T1000 (cell line): ENCODE data around the gene MARS1.

ENCODE experiments used
- DNase-seq: peaks from one replicate; lab custom pipeline; 2025; ENCODE audit warnings: mixed read lengths; lab: John Stamatoyannopoulos, UW

Gene MARS1

DNA sequence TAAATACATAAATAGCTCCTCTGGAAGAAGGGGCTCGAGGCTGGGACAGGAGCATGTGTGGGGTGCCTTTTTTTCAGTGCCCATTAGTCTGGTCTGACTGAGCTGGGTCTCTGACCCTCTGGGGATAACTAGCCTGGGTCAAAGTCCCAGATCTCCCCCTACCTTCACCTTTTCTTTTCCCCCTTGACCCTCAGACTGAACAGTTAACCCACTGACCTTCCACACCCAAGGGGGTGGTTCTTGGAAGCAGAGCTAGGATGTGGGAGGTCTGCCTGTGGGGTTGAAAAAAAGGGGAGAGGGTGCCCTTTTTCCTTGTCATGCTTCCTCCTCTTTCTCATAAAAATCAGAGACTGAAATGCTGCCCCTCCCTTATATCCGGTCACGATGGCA, 29.2 kb upstream of the MARS1 start:
- no peak for DNase-seq

DNA sequence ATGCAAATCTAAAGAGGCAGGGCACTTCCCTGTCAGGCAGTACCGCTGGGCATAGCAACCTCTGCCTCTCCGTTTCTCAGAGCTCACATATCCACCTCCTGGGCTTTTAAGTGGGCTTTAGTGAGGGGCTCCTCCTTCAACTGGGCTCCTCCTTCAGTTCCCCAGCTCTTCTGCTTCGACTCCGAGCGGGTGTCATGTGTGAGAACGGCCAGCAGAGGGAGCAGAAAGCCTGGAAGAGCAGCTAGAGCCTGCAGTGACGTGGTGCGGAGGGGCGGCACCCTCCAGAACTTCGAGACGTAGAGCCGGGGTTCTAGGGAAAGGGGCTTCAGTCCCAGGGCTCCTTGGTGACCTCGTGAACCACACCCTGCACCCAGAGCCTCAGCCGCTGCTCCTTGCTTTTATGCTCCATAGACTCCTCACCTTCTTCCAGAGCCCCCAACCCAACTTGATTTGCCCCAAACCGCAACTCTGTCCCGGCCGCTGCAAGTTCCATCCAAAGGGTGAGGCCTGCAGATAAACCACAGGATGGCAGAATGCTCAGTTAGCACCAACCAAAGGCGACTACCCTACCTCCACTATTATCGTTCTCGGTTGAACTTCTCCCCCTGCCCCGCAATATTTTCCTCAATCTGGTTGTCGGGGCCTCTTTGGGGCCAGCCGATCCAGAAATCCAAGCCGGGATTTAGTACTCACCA, 28.7 kb upstream of the MARS1 start:
- peak; percentile 91 for DNase-seq

DNA sequence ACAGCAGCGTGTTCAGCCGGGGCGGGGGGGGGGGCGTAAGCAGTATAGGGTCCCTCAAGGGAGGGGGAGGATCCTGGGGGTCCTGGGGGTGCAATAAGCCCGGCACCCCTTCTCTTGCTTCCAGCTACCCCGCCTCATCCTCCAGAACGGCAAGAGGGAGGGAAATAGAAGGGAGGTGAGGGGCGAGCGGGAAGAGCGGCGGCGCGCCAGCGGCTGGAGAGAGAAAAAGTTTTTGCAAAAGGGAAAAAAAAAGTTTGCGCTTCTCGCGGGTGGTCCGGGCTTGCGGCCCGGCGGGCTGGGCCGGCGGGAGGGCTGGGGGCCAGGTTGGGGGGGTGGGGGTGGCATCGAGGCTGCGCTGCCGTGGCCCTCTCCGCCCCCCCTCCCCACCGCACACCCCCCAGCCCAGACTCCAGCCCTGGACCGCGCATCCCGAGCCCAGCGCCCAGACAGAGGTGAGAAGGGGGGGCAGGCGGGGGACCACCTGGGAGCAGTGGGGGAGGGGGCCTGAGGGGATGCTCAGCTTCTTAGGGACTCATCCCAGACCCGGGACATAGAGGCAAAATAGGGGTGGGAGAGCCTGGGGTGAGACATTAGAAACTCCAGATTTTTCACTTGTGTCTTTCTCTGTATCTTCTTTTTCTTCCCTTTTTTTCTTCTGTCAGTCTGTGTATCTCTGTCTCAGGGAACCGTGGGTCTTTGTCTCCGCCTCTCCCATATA, 28.0 kb upstream of the MARS1 start, which contains the start of gene GLI1:
Gene GLI1 (plus strand): TSS at position 36 of the 718 bp plus-strand sequence. CDS start 3,907 bp downstream, outside the sequence.
- no peak for DNase-seq

DNA sequence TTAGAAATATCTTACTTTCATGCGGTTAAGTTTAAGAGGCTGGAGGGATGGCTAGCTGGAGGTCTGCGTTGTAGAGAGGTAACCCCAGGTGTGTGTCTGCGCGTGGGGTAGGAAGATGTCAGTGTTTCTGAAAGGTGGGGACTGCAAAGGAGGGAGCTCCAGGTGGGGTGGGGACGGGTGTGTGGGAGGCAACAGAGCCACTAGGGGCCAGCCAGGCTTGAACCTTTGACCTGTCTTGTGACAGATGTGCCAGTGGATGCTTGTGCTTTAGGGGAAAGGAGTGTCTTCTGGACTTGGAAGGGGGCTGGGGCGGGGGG, 27.4 kb upstream of the MARS1 start:
- DNase-seq: no peak

DNA sequence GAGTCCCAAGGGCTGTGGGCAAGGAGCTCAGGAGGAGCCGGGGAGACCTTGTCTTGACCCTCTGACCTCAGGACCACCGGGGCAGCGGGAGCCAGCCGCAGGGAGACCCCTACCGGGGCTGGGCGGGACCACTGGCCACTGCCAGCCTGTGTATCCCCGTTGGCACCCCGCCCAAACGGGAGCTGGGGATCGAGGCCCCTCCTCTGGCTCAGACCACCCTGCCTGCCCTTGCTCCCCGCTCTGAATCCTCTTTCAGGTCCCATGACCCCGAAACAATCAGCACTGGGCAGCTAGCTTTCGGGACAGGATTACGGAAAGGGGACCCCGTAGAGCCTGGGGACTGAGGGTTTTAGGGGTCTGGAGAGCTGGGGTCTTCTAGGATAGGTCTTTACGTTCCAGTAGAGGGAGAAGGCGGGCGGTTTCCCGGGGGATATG, 27.0 kb upstream of the MARS1 start:
- no peak for DNase-seq

DNA sequence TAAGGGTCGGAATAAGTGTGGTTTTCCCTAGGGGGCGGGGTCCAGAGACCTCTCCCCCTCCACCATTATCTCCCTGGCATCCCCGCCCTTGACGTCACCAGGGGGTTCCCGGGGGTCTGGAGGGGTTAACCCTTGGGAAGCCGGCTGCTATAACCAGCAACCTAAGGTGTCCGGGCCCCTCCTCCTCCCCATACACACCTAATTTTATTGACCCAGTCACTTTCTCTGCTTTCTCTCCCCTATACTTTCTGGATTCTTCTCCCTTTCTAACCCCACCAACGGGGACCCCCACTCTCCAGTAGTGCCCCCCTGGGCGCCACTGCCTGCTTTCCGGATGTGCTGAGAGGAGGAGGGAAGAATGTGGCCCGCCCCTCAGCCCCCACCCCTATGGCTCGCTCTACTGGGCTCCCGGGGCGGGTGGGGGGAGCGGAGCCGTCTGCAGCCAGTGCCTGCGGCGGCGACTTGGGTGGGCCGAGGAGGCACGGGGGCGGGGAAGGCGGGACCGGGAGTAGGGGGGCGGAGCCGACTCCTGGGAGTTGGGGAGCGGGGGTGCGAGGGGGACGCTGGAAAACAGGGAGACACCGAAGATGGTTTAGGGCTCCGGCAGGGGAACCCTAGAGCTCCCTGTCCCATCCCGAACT, 26.5 kb upstream of the MARS1 start:
- peak; percentile 30 for DNase-seq

DNA sequence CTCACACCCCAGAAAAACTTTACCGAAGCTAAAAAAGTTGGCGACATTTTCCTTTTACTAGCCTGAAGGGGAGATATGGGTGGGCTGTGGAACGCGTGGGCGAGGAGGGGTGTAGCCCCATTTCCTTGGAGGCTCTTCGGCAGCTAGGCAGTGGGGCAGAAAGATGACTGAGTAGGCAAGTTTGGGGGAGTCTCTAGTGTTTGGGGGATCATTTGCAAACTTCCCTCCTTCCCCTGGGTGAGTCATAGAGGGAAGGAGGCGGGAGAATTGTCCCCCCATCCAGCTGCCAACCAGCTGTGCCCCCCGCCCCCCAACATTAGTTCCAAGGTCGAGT, 26.0 kb upstream of the MARS1 start:
- no peak for DNase-seq

DNA sequence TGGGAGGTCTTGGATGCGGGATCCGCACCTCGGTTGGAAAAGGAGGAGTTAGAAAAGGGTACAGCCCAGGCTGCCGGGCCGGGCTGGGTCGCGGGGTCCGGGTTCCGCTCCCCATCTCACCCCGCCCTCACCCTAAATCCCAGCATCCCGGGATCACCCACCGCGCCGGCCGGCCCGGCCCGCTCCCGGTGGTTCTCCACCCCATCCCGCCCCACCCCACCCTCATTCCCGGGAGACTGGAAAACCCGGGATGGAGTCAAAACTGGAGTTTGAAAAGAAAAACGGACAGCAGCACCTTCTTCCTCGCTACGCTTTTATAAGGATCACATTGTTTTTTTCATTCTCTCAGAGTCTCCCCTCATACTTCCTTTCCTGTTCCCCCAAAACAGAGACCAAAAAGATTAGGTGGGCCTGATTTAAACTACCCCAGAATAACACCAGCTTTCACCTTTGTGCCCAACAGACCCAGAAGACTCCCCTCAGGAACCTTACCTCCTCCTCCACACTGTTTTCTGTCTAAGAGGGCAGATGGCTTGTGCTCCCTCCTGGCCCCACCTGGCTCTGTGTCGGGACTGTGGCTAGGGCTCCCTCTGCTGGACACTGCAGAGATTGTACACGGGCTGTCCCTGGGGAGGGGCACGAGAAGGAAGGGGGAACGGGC, 25.5 kb upstream of the MARS1 start:
- peak; percentile 86 for DNase-seq

DNA sequence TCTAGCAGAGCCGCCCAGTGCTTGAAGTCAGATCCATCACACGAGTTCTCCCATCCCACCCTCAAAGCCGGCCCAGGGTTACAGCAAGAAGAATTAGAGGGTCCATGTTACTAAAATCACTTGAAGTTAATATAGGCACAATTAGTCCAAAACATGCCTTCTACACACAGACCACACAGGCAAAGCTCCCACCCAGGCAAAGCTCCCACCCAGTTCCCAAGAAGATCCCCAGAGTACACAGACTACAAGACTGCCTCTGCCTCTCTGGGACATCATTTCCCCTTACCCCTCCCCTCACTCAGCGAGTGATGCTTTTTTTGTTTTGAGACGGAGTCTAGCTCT, 25.0 kb upstream of the MARS1 start:
- DNase-seq: no peak

DNA sequence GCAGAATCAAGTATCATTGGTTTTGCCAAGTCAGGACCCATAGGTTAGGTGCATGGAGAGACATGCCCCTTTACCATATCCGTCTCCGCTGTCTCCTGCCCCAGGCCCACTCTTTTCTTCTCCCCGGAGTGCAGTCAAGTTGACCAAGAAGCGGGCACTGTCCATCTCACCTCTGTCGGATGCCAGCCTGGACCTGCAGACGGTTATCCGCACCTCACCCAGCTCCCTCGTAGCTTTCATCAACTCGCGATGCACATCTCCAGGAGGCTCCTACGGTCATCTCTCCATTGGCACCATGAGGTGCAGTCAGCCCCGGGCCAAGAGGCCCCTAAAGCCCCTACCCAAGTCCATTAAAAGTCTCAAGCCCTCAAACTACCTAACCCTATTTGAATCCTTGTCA, 23.3 kb upstream of the MARS1 start:
- DNase-seq: no peak

DNA sequence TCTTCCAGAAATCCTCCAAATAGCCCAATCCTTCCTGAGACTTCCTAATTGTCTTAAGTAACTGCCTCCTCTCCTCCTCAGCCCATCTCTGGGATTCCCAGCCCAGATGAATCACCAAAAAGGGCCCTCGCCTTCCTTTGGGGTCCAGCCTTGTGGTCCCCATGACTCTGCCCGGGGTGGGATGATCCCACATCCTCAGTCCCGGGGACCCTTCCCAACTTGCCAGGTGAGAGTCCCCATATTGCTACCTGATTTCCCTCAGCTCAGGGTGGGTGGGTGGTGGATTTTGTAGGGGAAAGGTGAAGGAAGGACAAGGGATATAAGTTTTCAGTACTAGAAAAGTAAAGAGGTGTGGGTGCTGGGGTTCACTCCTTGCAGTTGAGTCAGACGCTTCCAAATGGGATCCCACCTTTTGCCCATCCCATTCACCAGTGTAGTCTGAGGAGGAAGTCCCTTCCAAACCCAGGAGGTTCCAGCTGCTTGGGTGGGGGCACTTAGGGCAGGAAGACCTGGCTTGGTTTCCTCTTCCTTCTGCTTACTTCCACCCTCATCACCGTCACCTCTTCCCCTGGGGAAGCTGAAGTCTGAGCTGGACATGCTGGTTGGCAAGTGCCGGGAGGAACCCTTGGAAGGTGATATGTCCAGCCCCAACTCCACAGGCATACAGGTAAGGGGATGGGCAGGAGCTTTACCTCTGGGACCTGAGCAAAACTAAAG, 22.7 kb upstream of the MARS1 start:
- DNase-seq: no peak

DNA sequence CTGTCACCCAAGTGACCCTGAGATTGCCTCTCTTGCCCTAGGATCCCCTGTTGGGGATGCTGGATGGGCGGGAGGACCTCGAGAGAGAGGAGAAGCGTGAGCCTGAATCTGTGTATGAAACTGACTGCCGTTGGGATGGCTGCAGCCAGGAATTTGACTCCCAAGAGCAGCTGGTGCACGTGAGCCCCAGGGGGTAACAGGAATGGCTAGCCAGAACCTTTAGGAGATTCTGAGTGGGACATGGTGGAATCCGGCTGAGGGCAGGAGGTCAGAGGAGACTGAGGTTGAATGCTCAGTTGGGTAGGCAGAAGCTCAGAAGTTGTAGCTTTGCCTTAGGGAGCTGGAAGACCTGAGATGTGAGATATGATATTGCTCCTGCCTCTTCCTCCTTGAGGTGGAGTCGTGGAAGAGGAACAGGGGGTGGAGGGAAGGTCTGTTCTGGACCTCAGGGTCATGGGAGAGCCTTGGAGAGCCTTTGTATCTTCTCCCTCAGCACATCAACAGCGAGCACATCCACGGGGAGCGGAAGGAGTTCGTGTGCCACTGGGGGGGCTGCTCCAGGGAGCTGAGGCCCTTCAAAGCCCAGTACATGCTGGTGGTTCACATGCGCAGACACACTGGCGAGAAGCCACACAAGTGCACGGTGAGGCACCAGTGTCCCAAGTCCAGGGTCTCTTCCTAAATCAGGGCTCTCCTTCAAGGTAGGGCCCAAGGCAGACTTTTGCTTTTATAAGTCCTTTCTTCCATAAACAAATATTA, 21.9 kb upstream of the MARS1 start:
- DNase-seq: no peak

DNA sequence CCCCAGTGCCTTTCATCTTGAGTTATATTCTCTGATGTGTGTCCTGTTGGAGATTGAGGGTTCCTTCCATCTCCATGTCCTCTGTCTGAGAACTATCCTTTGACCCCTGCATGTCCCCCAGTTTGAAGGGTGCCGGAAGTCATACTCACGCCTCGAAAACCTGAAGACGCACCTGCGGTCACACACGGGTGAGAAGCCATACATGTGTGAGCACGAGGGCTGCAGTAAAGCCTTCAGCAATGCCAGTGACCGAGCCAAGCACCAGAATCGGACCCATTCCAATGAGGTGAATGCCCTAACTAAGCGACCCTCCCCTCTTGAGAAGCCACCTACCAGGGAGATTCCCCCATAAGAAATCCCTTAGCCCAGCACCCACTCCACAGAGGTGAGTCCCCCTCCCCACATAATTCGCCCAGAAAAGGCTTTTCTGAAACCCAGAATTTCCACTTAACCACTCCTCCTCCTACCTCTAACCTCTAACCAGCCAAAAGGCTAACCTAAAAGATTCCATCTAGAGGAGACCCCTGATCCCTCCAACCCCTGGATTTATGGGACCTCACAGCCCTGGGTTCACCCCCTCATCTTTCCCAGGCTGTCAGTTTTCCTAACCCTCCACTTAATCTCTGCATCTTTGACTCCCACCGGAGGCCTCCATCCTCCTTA, 20.5 kb upstream of the MARS1 start:
- DNase-seq: no peak

DNA sequence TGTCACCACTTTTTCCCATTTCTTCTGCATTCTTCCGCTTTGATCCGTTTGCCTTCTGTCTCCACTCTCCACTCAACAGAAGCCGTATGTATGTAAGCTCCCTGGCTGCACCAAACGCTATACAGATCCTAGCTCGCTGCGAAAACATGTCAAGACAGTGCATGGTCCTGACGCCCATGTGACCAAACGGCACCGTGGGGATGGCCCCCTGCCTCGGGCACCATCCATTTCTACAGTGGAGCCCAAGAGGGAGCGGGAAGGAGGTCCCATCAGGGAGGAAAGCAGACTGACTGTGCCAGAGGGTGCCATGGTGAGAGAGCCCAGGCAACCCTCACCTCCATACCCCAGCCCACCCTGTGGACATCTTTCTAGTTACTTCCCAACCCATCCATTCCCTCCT, 20.0 kb upstream of the MARS1 start:
- DNase-seq: no peak

DNA sequence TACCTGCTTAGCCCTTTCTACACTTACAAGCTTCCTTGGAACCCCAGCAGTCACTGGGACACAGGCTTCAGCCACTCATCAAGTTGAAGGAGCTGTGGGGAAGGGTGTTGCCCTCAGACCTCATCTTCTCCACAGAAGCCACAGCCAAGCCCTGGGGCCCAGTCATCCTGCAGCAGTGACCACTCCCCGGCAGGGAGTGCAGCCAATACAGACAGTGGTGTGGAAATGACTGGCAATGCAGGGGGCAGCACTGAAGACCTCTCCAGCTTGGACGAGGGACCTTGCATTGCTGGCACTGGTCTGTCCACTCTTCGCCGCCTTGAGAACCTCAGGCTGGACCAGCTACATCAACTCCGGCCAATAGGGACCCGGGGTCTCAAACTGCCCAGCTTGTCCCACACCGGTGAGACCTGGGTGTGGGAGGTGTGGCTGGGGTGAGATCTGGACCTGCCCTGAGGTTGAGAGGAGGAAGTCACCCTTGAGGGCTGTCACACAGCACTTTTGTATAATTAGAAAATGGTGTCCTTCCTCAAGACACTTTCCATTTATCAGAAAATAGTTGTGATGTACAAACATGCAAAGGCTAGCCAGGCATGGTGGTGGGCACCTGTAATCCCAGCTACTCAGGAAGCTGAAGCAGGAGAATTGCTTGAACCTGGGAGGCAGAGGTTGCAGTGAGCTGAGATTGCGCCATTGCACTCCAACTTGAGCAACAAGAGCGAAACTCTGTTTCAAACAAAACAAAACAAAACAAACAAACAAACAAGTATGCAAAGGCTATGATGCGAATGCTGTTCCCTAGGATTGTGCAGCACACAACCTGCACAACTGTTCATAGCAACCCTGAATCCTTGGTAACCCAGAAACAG, 18.3 kb upstream of the MARS1 start:
- DNase-seq: no peak

DNA sequence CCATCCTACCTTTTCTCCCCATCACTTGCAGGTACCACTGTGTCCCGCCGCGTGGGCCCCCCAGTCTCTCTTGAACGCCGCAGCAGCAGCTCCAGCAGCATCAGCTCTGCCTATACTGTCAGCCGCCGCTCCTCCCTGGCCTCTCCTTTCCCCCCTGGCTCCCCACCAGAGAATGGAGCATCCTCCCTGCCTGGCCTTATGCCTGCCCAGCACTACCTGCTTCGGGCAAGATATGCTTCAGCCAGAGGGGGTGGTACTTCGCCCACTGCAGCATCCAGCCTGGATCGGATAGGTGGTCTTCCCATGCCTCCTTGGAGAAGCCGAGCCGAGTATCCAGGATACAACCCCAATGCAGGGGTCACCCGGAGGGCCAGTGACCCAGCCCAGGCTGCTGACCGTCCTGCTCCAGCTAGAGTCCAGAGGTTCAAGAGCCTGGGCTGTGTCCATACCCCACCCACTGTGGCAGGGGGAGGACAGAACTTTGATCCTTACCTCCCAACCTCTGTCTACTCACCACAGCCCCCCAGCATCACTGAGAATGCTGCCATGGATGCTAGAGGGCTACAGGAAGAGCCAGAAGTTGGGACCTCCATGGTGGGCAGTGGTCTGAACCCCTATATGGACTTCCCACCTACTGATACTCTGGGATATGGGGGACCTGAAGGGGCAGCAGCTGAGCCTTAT, 17.4 kb upstream of the MARS1 start:
- DNase-seq: no peak

DNA sequence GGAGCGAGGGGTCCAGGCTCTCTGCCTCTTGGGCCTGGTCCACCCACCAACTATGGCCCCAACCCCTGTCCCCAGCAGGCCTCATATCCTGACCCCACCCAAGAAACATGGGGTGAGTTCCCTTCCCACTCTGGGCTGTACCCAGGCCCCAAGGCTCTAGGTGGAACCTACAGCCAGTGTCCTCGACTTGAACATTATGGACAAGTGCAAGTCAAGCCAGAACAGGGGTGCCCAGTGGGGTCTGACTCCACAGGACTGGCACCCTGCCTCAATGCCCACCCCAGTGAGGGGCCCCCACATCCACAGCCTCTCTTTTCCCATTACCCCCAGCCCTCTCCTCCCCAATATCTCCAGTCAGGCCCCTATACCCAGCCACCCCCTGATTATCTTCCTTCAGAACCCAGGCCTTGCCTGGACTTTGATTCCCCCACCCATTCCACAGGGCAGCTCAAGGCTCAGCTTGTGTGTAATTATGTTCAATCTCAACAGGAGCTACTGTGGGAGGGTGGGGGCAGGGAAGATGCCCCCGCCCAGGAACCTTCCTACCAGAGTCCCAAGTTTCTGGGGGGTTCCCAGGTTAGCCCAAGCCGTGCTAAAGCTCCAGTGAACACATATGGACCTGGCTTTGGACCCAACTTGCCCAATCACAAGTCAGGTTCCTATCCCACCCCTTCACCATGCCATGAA, 16.8 kb upstream of the MARS1 start:
- DNase-seq: no peak

DNA sequence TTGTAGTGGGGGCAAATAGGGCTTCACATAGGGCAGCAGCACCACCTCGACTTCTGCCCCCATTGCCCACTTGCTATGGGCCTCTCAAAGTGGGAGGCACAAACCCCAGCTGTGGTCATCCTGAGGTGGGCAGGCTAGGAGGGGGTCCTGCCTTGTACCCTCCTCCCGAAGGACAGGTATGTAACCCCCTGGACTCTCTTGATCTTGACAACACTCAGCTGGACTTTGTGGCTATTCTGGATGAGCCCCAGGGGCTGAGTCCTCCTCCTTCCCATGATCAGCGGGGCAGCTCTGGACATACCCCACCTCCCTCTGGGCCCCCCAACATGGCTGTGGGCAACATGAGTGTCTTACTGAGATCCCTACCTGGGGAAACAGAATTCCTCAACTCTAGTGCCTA, 16.2 kb upstream of the MARS1 start:
- DNase-seq: no peak

DNA sequence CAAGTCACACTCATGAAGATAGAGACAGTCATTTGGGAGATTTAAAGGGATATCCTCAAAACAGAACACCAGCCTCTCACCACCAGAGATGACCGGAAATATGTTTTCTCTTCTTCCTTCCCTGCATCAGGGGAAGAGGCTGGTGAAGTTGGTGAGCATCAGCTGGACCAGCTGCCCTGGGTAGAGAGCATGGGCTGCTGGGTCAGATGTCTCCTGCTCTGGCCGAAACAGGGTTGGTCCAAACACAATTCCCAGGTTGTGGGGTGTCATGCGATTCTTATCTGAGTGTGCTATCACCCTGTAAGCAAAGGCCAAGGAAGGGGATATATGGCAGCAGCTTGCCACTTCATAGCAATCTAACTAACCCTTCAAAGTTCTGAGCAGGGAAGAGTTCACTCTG, 15.5 kb upstream of the MARS1 start:
- no peak for DNase-seq
